Endometrium (tissue), 2 donors: ENCODE data around the gene ATP1B2.
A peak's percentile ranks its signal among the peaks of the same experiment; 100 is the strongest.

Experiments
- FAIRE-seq: peaks from 2 replicates; lab custom pipeline; 2012; peaks lifted over from hg19 to GRCh38; lab: Jason Lieb, UNC
- donor health status: control.
- donor health status: control.

Gene ATP1B2

DNA sequence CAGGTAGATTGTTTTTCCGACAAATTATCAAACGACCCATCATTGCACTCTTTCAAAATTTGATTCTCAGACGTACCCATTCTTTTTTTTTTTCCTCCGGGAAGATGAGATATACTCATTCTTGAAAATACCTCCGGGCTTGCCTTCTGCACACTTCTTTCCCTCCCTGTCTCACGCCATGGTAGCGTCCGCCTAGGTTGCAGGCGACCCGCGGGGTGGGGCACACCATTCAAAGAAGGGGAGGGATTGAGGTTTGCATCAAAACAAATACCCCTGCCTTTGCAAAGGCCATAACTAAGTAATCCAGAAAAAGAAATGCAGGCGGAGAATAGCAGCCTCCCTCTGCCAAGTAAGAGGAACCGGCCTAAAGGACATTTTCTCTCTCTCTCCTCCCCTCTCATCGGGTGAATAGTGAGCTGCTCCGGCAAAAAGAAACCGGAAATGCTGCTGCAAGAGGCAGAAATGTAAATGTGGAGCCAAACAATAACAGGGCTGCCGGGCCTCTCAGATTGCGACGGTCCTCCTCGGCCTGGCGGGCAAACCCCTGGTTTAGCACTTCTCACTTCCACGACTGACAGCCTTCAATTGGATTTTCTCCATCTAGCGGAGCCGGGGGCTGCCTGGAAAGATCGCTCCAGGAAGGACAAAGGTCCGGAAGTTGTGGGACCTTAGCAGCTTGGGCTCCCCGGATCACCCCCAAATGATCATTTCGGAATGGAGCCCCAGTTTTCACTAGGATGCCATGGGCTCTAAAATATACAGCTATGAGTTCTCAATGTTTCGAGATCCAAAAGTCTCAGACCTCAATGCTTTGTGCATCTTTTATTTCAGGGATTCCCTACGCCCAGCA lies 35.7 kb downstream of the ATP1B2 start:
- FAIRE-seq = no peak

DNA sequence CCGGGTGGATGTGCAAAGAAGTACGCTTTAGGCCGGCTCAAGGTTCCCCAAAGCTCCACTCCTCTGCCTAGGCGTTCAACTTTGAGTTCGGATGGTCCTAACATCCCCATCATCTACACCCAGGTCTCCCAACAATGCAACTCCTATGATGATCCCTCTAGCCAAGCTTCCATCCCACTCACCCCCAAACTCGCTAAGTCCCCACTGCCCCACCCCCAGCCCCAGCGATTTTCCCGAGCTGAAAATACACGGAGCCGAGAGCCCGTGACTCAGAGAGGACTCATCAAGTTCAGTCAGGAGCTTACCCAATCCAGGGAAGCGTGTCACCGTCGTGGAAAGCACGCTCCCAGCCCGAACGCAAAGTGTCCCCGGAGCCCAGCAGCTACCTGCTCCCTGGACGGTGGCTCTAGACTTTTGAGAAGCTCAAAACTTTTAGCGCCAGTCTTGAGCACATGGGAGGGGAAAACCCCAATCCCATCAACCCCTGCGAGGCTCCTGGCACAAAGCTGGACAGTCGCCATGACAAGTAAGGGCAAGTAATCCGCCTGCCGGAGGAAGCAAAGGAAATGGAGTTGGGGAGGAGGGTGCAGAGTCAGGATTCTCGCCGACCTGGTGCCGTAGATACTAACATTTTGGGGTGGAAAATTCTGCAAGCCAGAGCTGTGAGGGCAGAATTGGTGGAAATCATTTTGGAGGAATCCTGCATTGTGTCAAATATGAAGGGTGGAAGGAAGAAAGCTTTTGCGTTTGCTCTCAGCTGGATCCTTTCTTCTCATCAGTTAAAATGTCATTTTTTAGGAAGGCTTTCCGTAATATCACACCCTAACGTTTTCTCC lies 36.6 kb downstream of the ATP1B2 start, which contains the start of gene TP53:
Gene TP53 (minus strand): TSS at position 419 of the 836 bp plus-strand sequence. CDS start 10,896 bp downstream, outside the sequence.
- peak; percentile 81 for FAIRE-seq

DNA sequence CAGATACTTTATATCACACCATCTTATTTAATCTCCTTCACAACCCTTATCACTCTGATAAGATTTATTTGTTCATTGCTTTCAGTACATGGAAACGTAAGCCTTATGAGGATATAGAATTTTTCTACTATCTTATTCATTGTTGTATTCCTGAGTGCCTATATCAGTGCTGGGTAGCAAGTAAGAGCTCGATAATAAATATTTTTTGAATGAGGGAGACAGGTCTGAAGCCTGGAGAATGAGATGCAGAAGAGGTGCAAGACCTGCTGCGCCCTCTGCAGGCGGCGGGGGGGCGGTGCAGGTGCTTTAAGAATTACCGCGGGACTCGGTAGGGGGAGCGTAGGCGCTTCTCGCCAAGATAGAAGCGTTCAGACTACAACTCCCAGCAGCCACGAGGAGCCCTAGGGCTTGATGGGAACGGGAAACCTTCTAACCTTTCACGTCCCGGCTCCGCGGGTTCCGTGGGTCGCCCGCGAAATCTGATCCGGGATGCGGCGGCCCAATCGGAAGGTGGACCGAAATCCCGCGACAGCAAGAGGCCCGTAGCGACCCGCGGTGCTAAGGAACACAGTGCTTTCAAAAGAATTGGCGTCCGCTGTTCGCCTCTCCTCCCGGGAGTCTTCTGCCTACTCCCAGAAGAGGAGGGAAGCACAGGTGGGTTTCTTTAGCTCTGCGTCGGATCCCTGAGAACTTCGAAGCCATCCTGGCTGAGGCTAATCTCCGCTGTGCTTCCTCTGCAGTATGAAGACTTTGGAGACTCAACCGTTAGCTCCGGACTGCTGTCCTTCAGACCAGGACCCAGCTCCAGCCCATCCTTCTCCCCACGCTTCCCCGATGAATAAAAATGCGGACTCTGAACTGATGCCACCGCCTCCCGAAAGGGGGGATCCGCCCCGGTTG lies 37.4 kb downstream of the ATP1B2 start, which contains the start of gene WRAP53:
Gene WRAP53 (plus strand): TSS at position 570 of the 900 bp plus-strand sequence. CDS start 172 bp downstream, at position 742.
- FAIRE-seq = peak; percentile 96

DNA sequence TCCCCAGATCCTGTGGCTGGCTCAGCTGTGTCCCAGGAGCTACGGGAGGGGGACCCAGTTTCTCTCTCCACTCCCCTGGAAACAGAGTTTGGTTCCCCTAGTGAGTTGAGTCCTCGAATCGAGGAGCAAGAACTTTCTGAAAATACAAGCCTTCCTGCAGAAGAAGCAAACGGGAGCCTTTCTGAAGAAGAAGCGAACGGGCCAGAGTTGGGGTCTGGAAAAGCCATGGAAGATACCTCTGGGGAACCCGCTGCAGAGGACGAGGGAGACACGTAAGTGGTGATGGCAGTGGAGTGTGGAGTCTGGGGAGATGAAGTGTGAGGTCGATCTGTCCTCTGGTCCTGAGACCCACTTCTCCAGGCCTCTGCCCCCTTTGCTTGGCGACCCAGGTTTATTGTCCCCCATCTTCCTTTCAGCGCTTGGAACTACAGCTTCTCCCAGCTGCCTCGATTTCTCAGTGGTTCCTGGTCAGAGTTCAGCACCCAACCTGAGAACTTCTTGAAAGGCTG lies 38.1 kb downstream of the ATP1B2 start:
- FAIRE-seq = no peak

DNA sequence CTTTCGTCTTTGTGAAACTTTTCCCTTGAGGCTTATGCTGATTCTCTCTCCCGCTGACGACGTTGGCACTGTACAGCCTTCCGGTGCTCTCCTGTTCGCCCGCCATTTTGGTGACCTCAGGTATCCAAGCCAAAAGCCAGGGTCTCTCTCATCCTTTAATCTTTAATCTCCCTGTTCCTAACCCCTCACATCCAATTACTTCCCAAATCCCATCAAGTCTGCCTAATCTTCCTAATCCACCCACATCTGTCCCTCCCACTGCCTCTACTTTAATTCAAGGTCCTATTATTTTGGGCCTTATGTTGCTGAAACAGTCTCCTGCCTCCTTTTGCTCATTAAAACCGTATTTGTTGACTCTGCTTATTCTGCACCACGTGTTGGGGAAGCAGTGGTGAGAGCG lies 44.9 kb downstream of the ATP1B2 start:
- FAIRE-seq = no peak

DNA sequence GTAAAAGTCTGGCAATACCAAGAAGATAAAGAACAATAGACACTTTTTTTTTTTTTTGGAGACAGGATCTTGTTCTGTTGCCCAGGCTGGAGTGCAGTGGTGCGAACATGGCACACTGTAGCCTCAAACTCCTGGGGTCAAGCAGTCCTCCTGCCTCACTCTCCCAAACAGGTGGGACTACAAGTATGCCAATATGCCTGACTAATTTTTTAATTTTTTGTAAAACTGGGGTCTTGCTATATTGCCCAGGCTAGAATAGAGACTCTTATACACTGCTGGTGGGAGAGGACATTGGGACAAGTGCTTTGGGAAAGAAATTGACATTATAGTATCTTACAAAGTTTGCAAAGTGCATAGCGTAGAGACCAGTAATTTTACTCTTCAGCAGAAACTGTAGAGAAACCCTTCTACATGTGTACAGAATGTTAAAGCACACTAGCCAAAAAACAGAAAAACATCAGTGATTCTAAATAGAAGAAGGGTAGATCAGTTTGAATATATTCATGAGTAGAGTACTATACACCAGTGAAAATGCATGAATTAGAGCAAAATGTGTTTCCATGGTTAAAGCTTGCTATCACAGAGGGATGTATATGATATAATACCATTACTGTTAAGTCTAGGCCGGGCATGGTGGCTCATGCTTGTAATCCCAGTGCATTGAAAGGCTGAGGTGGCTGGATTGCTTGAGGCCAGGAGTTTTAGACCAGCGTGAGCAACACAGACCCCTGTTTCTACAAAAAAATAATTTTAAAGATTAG lies 47.3 kb downstream of the ATP1B2 start:
- no peak for FAIRE-seq

DNA sequence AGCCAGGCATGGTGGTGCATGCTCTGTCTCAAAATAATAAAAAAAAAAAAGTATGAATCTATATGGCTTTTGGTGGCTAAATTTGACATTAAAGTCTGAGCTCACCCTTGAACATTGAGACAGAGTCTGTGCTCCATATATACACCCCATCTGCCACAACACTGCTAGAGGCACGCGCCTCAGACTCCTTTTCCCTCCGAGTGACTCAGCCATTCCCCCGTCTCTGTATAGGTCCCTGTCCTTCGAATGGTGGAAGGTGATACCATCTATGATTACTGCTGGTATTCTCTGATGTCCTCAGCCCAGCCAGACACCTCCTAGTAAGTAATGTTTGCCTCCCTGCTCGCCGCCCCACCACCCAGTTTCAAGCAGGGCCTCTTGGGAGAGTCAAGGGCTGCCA lies 49.8 kb downstream of the ATP1B2 start:
- FAIRE-seq = no peak

DNA sequence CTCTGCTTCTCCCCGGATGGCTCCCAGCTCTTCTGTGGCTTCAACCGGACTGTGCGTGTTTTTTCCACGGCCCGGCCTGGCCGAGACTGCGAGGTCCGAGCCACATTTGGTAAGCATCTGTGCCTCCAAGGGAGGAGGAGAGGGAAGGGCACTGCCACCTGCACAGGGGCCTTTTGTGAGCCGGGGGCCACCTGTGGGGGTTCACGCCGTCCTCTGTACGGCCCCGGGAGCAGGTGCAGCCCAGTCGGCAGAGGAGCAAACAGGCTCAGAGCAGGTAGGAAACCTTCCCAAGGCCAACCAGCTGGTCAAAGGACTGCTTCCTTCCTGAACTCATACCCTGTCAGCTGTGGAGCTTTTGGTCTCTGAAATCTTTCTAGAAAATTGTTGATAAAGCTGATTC lies 51.0 kb downstream of the ATP1B2 start:
- FAIRE-seq = no peak

DNA sequence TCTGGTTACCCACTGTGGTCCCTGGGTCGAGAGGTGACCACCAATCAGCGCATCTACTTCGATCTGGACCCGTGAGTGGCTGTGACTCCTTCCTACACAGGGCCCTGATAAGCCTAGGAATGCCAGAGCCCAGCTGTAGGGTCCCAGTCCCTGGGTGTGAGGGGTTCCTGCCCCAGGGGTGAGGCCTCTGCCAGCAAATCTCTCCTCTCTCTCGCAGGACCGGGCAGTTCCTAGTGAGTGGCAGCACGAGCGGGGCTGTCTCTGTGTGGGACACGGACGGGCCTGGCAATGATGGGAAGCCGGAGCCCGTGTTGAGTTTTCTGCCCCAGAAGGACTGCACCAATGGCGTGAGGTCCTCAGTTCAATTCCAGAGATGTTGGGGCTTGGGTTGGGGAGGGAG lies 52.0 kb downstream of the ATP1B2 start:
- no peak for FAIRE-seq

DNA sequence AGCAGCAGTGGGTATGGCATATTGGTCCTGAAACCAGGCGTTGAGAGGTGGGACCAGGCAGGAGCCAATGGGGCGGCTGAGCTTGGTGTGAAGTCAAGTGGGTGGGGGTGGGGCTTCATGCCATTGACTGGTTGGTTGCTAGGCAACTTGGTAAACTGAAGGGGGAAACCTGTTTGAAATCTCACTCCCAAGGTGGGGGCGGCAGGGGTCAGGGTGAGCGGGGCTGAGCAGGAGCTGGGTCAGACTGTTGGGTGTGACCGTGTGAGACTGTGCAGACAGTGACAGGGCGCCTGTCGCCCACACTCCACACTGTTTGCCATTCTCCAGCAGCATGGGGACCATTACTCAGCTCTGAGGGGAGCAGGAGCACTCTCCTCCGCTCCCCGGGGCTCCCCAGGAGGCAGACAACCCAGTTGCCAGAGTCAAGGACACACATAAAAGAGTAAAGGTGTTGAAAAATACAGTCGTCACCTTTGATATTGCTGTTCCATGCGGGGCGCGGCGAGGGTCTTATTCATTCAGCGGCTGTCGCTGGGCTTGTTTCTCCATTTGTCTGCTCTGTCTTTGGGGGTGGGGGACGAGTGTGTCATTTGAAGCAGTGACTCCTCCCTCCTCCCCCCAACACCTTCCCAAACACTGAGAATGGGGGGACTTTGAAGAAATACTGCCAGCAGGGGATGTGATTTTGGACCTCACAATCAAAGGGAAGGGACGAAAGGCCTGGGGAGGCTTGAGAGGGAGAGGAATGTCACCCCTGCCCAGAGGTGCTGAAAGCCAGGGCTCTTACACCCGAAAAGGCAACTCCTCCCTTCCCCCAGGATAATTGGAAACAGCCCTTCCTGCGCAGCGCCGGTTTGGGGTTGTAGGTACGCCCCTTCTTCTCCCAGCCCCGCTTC lies 53.1 kb downstream of the ATP1B2 start:
- no peak for FAIRE-seq

DNA sequence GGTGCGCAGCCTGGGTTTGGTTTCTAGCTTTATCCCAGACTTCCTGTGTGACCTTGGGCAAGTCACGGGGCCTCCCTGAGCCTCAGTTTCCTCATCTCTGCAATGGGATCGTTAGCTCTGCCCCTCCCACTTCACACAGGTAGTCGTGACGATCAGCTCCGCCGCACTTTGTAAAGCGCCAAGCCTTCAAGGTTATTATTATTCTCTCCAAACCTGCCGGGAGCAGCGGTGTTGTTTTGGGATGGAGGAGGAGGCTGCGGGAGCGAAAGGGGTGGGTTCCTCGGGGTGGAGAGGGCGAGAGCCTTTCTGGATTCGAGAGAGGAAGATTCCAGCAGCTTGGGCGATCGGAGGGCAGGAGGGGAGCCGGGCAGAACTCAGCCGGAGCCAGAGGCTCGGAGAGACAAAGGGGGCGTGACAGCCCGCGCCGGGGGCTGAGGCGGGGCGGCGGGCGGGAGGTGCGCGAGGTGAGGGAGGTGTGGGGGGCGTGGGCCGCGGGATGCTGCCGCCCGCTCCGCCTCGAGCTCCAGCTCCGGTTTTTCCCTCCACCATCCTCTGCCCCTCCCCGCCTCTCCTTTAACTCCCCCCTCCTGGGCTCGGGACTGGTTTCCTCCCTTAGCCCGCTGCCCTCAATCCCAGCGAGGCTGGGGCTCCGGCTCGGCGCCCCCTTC lies 54.0 kb downstream of the ATP1B2 start, which contains the start of gene EFNB3:
Gene EFNB3 (plus strand): TSS at position 602 of the 668 bp plus-strand sequence. CDS start 397 bp downstream, outside the sequence.
- FAIRE-seq = no peak

DNA sequence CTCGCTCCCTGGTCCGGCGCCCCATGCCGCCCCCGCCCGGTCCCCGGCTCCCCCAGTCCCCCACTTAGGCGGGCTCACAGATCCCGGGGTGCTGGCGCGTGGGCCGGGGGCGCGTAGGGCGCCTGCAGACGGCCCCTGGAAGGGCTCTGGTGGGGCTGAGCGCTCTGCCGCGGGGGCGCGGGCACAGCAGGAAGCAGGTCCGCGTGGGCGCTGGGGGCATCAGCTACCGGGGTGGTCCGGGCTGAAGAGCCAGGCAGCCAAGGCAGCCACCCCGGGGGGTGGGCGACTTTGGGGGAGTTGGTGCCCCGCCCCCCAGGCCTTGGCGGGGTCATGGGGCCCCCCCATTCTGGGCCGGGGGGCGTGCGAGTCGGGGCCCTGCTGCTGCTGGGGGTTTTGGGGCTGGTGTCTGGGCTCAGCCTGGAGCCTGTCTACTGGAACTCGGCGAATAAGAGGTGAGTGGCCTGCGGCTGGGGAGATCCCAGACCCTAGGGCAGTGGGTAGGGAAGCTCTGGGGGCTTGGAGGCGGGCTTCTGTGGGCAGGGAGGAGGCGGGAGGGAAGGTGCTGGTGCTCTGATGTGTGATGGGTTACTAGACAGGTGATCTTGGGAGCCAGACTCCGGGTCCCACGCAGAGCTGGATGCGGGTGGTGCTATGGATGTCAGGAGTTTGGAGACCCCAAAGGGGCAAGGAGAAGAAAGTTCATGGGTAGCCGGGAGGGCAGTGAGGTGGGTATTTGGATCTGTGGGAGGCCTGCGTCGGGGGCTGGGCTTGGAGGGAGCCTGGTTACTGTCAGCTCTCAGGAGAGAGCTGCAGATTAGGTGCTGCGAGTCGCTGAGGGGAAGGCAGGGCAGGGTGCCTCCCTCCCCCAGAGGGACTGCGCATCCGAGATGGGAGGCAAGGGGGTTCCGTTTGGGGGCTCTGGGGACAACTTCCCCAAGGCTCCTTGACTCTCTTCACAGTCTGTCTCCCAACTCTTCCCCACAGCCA lies 54.8 kb downstream of the ATP1B2 start:
- FAIRE-seq = no peak

DNA sequence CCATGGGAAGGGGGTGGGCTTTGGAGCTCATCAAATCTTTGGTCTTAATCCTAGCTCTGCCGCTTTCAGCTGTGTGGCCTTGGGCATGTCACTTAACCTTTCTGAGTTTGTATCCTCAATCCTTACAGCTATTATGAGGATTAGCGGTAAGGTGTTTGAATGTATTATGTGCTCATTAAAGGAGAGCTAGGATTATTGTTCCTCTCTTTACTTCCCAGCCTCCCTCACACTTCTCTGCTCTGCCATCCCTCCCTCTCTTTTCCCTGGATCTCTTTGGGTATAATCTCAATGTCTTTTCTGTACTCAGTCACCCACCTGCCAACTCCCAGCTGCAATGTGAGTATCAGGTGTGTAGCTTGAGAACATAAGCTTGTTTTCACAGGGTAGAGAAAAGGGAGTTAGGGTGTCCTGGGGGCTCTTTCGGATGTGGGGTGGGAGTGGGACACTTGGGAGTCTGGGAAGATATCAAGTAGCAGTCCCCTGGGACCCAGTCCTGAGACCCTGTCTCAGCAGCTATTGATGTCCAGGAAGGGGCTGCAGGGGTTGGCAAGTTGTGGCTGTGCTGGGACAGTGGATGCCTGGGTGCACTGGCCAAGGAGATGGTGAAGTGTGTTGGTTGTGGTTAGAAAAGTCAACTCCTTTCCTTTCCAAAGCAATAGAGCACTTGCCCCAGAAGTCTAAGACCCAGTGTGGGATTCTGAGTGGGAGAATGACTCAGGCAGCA lies 56.1 kb downstream of the ATP1B2 start:
- no peak for FAIRE-seq
